ENCODE results near the gene CCDC112.

CCDC112 gene

DNA sequence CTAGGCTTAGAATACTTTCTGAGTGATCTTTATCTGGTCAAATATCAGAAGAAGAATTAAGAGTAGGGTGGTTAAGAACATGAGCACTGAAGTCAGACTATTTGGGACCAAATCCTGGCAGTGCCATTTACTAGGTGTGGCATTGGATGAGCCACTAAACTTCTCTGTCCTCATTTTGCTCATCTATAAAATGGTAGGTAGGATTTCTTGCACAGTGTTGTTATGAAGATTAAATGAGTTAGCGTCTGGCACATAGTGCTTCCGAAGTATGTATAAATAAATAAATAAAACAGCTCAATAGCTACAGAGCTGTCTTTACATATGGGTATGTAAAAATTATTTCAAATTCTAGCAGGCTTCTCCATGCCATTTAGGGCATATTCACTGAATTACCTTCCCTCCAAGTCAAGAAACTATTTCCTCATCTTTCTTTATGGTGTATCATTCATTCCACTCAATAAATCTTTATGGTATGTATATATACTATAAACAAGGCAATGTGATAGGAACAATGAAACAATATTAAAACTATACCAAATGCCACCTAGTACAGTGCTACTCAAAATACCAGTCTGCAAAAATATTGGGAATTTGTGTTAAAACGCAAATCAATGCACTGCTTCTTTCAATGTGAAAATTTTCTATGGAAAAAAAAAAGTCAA lies 24.0 kb downstream of the CCDC112 start:
- CTCF ChIA-PET: interaction anchor here (0.7 kb wide), 1 partner anchor 86 kb away, joined by 6 read pairs; no protein-coding TSS in a partner anchor
- TF ChIP-seq, protein P1, sequence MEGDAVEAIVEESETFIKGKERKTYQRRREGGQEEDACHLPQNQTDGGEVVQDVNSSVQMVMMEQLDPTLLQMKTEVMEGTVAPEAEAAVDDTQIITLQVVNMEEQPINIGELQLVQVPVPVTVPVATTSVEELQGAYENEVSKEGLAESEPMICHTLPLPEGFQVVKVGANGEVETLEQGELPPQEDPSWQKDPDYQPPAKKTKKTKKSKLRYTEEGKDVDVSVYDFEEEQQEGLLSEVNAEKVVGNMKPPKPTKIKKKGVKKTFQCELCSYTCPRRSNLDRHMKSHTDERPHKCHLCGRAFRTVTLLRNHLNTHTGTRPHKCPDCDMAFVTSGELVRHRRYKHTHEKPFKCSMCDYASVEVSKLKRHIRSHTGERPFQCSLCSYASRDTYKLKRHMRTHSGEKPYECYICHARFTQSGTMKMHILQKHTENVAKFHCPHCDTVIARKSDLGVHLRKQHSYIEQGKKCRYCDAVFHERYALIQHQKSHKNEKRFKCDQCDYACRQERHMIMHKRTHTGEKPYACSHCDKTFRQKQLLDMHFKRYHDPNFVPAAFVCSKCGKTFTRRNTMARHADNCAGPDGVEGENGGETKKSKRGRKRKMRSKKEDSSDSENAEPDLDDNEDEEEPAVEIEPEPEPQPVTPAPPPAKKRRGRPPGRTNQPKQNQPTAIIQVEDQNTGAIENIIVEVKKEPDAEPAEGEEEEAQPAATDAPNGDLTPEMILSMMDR (conservative IDR thresholded peaks at IDR 0.05; ENCODE audit: low read depth): no peak

DNA sequence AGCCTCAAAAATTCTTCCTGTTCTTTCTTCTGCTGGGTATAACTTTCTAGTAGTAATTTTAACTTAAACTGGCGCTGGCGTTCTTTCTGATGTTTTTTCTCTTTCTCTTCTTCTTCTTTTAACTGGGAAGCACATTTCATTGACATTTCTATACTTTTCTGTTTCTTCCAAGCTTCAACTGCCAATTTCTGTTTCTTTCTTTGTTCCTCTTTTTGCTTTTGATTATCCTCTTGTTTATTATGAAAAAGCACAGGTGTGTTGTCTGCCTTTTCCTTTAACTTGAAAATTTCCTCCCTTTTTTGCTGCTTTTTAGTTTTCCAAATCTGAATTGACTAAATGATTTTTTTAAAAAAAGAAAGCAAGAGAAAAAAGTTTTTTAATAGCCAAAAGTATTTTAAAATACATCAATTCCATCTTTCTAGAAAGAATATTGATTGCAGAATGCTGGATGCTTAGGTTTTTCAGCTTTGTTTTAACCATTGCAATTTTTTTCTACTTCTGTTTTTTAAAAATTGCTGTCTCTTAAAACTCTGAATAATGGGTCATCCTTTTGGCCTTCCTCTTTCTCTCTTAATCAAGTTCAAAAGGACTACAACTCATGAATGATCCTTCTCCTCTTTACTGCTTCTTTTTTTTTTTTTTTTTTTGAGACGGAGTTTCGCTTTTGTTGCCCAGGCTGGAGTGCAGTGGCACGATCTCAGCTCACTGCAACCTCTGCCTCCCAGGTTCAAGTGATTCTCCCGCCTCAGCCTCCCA lies 25.0 kb downstream of the CCDC112 start:
- DNase-seq (ENCODE audit: low spot score): no peak
- POLR2A ChIA-PET (ENCODE audit: low non-redundant PET): no interaction called here
- no peak overlapping the region for H3K27ac ChIP-seq
- TF ChIP-seq, protein P1 (conservative IDR thresholded peaks at IDR 0.05; ENCODE audit: low read depth): no peak; the same call in 1 of the 2 replicates
- CTCF ChIA-PET: interaction anchor here (0.6 to 0.7 kb wide), 3 partner anchors 85 to 1652 kb away, joined by 3 to 6 read pairs (median 6); no protein-coding TSS in a partner anchor

More for the DNA sequence above, 24.0 kb downstream of the CCDC112 start:
- no peak for DNase-seq (ENCODE audit: low spot score)
- POLR2A ChIA-PET (ENCODE audit: low non-redundant PET): no interaction called here
- no peak overlapping the region for H3K27ac ChIP-seq

DNA sequence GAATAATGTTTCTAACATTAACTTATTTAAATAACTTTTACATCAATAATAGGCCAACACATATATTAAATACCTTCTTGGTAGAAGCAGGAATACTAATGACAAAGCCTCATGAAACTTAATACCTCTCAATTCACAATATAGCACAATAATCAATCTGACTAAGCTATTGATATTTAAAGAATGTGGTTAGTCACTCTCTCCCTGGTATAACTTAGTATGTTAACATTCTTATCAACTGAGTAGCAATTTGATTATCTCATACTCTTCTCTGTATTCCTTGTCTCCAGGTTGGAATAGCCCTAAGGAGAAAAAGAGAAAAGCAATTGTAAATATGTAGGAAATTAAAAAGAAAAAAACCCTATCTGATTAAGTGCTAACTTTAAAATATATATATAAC lies 28.8 kb downstream of the CCDC112 start:
- TF ChIP-seq, protein P1 (conservative IDR thresholded peaks at IDR 0.05; ENCODE audit: low read depth): no peak
- H3K27ac ChIP-seq: no peak overlapping the region
- POLR2A ChIA-PET (ENCODE audit: low non-redundant PET): no interaction called here
- peak; percentile 64 for DNase-seq (ENCODE audit: low spot score)
- CTCF ChIA-PET: no interaction called here

DNA sequence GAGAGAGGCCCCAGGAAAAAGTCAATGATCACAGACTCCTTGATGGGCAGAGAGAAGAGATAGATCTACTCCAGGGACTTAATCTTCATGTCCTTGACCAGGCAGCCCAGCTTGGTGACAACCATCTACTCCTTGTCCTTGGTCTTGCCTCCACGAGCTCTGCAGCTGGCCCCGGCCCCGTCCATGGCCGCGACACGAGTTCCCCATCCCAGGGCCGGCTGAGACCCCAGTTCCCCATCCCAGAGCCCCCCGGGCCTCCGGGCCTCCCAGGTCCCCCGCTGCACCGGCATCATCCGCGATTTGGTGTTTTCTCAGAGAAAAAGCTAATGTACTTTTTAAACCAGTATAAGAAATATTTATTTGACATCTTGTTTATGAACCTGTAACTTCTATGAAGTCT lies 31.2 kb downstream of the CCDC112 start:
- H3K27ac ChIP-seq: no peak overlapping the region
- ChIA-PET CTCF (interaction anchor here (0.5 to 0.6 kb wide), 2 partner anchors 318 to 1693 kb away, joined by 3 read pairs; no protein-coding TSS in a partner anchor), POLR2A (ENCODE audit: low non-redundant PET) (no interaction called here)
- no peak for DNase-seq (ENCODE audit: low spot score)
- TF ChIP-seq, protein P1 (conservative IDR thresholded peaks at IDR 0.05; ENCODE audit: low read depth): no peak

DNA sequence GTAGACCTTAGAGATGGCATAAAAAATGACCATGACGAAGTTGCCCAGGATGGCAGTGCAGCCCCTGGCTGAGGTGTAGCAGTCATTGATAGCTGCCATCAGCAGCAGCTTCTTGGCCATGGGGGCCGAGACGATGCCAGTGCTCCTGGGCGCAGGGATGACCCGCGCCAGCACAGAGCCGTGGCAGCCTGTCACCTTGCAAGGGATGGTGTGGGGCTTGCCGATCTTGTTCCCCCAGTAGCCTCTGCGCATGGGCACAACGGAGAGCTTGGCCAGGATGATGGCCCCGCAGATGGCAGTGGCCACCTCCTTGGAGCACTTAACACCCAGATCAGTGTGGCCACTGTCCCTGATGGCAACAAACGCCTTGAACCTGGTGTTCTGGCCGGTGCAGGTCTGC lies 31.7 kb downstream of the CCDC112 start:
- POLR2A ChIA-PET (ENCODE audit: low non-redundant PET): no interaction called here
- TF ChIP-seq, protein P1 (conservative IDR thresholded peaks at IDR 0.05; ENCODE audit: low read depth): no peak
- no peak overlapping the region for H3K27ac ChIP-seq
- DNase-seq (ENCODE audit: low spot score): no peak
- CTCF ChIA-PET: no interaction called here

DNA sequence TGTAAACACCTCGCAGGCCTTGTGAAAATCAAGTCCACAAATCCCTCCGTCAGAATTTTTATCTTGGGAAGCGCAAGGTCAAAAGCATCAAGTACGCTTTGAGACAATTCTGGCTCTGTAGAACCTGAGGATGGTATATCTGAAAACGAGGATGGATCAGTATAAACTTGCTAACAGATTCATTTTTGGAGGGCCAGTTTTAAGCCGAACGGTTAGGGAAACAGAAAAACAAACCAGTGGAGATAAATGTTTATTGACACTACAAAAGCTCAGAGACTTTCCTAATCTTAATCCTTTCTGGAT lies 33.4 kb downstream of the CCDC112 start:
- ChIA-PET POLR2A (ENCODE audit: low non-redundant PET) (interaction anchor here (0.6 kb wide), 1 partner anchor 1328 kb away, joined by 3 read pairs; no protein-coding TSS in a partner anchor), CTCF (no interaction called here)
- peak overlapping the region; percentile 95 for H3K27ac ChIP-seq
- TF ChIP-seq, protein P1 (conservative IDR thresholded peaks at IDR 0.05; ENCODE audit: low read depth): no peak
- DNase-seq (ENCODE audit: low spot score): no peak

All from RWPE1 (cell line).